Mesothelial cell of epicardium (in vitro differentiated cells): ENCODE results near the gene TACC3. TPM values are rescaled to one million over a fixed set of nuclear protein-coding genes. Genes with fewer than 3 reads are reported as not detected.

Experiments used
- DNase-seq, 2 experiments: peaks; one replicate each; pipeline ENCODE4 v3.0.0; 2021; ENCODE audit warnings: low spot score in 2 of 2; ENCODE audit not compliant: unreplicated experiment in 2 of 2
- H3K27ac Mint-ChIP-seq: 2 replicates; pipeline ENCODE4 v1.8.0; 2021; ENCODE audit warnings: mixed read lengths
- H3K27me3 Mint-ChIP-seq: 2 replicates; pipeline ENCODE4 v1.8.0; 2021; ENCODE audit warnings: low read depth, mixed read lengths
- H3K36me3 Mint-ChIP-seq: 2 replicates; pipeline ENCODE4 v1.8.0; 2021; ENCODE audit warnings: mixed read lengths
- H3K4me1 Mint-ChIP-seq: 2 replicates; pipeline ENCODE4 v1.8.0; 2021; ENCODE audit warnings: mixed read lengths
- H3K4me3 Mint-ChIP-seq: 2 replicates; pipeline ENCODE4 v1.8.0; 2021; ENCODE audit warnings: mild to moderate bottlenecking, moderate library complexity, mixed read lengths
- H3K9me3 Mint-ChIP-seq: 2 replicates; pipeline ENCODE4 v1.8.0; 2021; ENCODE audit warnings: mixed read lengths
- CTCF ChIP-seq: fragments of 200-600 bp; sonication (generic); IDR thresholded peaks from one replicate; pipeline ENCODE4 v1.5.0; 2021; ENCODE audit warnings: antibody characterized with exemption; ENCODE audit not compliant: unreplicated experiment
- total RNA-seq: library from RNA; stranded (reverse); gene quantifications from 3 replicates; pipeline ENCODE4 v1.2.1, GENCODE V29; 2021

Gene TACC3
- total RNA-seq, 1 donor from 2014 or later, result 45.3 TPM

GRCh38 chr4:1783015-1783414, 61.7 kb downstream of the TACC3 start:
- Mint-ChIP-seq H3K27ac (no peak overlapping the region), H3K9me3 (no peaks in the 10 kb centered on the region), H3K36me3 (no peaks in the 10 kb centered on the region), H3K4me1 (peaks cover 8% of the 10 kb centered on the region), H3K4me3 (no peak overlapping the region), H3K27me3 (no peaks in the 10 kb centered on the region)
- TF ChIP-seq CTCF, result no peak
- no peak for DNase-seq

- no peak for DNase-seq
- no peak overlapping the region for H3K4me3 Mint-ChIP-seq
- H3K4me1 Mint-ChIP-seq, result peaks cover 8% of the 10 kb centered on the region
- H3K36me3 Mint-ChIP-seq, result no peaks in the 10 kb centered on the region
- H3K27ac Mint-ChIP-seq, result no peak overlapping the region
- H3K9me3 Mint-ChIP-seq, result no peaks in the 10 kb centered on the region
- H3K27me3 Mint-ChIP-seq, result no peaks in the 10 kb centered on the region
- TF ChIP-seq CTCF, result no peak
These were observed 62.6 kb downstream of the TACC3 start for GRCh38 chr4:1783970-1784369.

GRCh38 chr4:1784395-1784788, 63.1 kb downstream of the TACC3 start:
- H3K36me3 Mint-ChIP-seq, result no peaks in the 10 kb centered on the region
- H3K27ac Mint-ChIP-seq, result no peak overlapping the region
- no peaks in the 10 kb centered on the region for H3K27me3 Mint-ChIP-seq
- H3K9me3 Mint-ChIP-seq, result no peaks in the 10 kb centered on the region
- no peak for TF ChIP-seq CTCF
- H3K4me1 Mint-ChIP-seq, result peaks cover 4% of the 10 kb centered on the region
- DNase-seq, result no peak
- H3K4me3 Mint-ChIP-seq, result no peak overlapping the region

GRCh38 chr4:1784789-1785591, 63.7 kb downstream of the TACC3 start:
- no peaks in the 10 kb centered on the region for H3K9me3 Mint-ChIP-seq
- H3K36me3 Mint-ChIP-seq, result no peaks in the 10 kb centered on the region
- H3K27ac Mint-ChIP-seq, result no peak overlapping the region
- no peak for DNase-seq
- peaks cover 4% of the 10 kb centered on the region for H3K4me1 Mint-ChIP-seq
- TF ChIP-seq CTCF, result no peak
- no peaks in the 10 kb centered on the region for H3K27me3 Mint-ChIP-seq
- H3K4me3 Mint-ChIP-seq, result no peak overlapping the region

GRCh38 chr4:1785592-1785991, 64.3 kb downstream of the TACC3 start:
- Mint-ChIP-seq H3K27me3 (no peaks in the 10 kb centered on the region), H3K27ac (no peak overlapping the region), H3K4me1 (peaks cover 4% of the 10 kb centered on the region), H3K9me3 (no peaks in the 10 kb centered on the region), H3K36me3 (no peaks in the 10 kb centered on the region), H3K4me3 (no peak overlapping the region)
- DNase-seq, result no peak
- no peak for TF ChIP-seq CTCF
